Retinal pigment epithelial cell (primary cell): Measurements from ENCODE around the gene RNF115.

Source experiments
- DNase-seq: peaks from one replicate; pipeline ENCODE4 v3.0.0-alpha.2; 2010; ENCODE audit warnings: low read depth
- H3K4me3 ChIP-seq: 2 replicates; pipeline ENCODE4 v1.5.1; 2011; ENCODE audit warnings: mild to moderate bottlenecking, low read length, control low read depth, moderate library complexity
- TF ChIP-seq, protein P1 (sequence below): conservative IDR thresholded peaks from 2 replicates; pipeline ENCODE4 v1.5.1; 2011; ENCODE audit warnings: low read depth, low read length, control low read depth, inconsistent platforms

RNF115 gene

GRCh38 chr1:145823565-145824498 is at the start of gene RNF115, which contains the start of gene POLR3C:
Gene RNF115, minus strand, starts transcription at chr1:145824095. Its CDS starts 222 bp downstream, at chr1:145823873.
Gene POLR3C, plus strand, starts transcription at chr1:145824200. Its CDS starts 1,577 bp downstream, at chr1:145825777.
- TF ChIP-seq, protein P1, sequence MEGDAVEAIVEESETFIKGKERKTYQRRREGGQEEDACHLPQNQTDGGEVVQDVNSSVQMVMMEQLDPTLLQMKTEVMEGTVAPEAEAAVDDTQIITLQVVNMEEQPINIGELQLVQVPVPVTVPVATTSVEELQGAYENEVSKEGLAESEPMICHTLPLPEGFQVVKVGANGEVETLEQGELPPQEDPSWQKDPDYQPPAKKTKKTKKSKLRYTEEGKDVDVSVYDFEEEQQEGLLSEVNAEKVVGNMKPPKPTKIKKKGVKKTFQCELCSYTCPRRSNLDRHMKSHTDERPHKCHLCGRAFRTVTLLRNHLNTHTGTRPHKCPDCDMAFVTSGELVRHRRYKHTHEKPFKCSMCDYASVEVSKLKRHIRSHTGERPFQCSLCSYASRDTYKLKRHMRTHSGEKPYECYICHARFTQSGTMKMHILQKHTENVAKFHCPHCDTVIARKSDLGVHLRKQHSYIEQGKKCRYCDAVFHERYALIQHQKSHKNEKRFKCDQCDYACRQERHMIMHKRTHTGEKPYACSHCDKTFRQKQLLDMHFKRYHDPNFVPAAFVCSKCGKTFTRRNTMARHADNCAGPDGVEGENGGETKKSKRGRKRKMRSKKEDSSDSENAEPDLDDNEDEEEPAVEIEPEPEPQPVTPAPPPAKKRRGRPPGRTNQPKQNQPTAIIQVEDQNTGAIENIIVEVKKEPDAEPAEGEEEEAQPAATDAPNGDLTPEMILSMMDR: no peak
- DNase-seq: peak; percentile 46
- H3K4me3 ChIP-seq: peak within 1 kb of the TSS; percentile 96

- H3K4me3 ChIP-seq: peak overlapping the region; percentile 37
- no peak for DNase-seq
- TF ChIP-seq, protein P1: no peak
Measured at GRCh38 chr1:145871994-145872924, 48.4 kb upstream of the RNF115 start.

- DNase-seq: no peak
- TF ChIP-seq, protein P1: no peak
- no peak overlapping the region for H3K4me3 ChIP-seq
Measured at GRCh38 chr1:145868232-145868631, 44.3 kb upstream of the RNF115 start.

- TF ChIP-seq, protein P1: no peak
- H3K4me3 ChIP-seq: no peak overlapping the region
- DNase-seq: no peak
Measured at GRCh38 chr1:145863282-145864018, 39.6 kb upstream of the RNF115 start.

DNA sequence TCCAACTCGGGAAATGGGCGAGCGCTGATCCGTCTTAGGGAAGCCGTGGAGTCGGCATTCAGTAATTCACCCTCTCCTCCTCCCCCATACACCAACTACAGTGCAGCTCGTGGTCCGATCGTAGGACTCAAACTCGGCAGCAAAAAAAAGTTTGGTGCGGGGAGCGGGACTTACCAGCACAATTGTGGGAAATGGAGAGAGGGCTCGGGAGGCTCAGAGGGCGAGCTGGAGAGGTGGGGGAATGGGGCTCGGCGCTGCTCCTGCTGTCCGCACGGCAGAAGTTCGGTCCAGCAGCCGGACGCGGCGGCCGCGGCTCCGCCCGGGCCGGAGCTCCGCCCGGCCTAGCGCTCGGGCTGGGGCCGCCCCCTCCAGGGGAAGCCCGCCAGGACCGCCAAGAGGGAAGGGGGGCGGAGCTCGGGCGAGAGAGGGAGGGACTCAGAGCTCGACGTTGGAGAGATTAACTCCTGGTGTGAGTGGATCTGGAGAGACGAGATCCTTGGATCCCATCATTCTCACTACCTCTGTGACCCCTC is 35.7 kb upstream of the RNF115 start:
- H3K4me3 ChIP-seq: peak overlapping the region; percentile 74
- TF ChIP-seq, protein P1: no peak
- DNase-seq: peak; percentile 59

DNA sequence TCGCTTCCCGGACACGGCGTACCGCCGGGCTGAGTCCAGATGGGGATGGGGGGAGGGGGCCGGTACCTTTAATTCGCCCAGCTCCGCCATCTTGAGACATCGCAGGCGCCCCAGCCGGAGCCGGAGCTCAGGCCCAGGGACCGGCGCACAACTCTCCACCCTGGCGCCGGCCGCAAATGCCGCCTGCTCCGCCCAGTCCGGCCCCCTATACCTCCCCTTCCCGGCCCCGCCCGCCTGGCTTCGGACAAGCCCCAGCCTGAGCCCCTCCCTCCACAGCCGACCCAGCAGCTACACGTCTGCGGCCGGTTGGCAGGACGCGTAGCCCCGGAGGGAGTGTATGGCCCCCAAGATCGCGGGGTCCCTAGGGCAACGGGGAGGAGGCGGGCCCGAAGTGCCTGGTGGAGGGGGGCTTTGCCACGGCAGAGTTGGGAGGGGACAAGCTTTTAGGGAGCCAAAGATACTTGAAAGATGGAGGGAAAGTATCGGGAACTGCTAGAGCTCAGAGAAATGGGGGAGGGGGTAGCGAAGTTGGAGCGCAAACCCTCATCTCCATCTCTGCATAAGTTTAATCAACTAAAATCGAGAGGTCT is 35.1 kb upstream of the RNF115 start, which contains the start of gene PIAS3:
TSS of gene PIAS3 (minus strand) at position 181 of the 590 bp plus-strand sequence. CDS start at position 90, 91 bp downstream.
- H3K4me3 ChIP-seq: peak within 1 kb of the TSS; percentile 74
- DNase-seq: peak; percentile 75
- TF ChIP-seq, protein P1: no peak
